Measurements from ENCODE around the gene MYCBP2.

Gene MYCBP2

DNA sequence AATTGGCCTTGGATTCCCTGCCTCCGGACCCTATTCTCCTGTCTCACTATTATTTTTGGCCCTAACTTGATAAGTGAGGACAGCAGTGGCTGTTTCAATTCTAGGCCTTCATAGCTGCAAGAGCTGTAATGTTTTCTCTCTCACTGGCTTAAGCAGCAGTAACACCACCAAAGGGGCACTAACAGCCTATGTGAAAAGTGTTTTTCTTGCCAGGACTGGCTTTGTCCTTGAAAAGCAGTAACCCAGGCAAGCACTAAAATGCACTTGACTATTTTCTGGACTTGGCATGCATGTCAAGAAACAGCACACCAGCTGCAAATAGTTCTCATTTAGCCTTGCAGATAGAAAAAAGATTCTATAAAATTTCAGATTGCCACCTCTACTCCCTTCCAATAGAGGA, 290.6 kb downstream of the MYCBP2 start:
- Histone ChIP-seq H3K36me3 (ENCODE audit: low read depth) (no peaks in the 10 kb centered on the region), H3K4me3 (ENCODE audit: severe bottlenecking) (no peak overlapping the region), H3K27ac (ENCODE audit: poor library complexity, severe bottlenecking) (no peak overlapping the region), H3K9me3 (ENCODE audit: severe bottlenecking) (no peaks in the 10 kb centered on the region), H3K4me1 (ENCODE audit: insufficient read depth, poor library complexity, severe bottlenecking) (no peaks in the 10 kb centered on the region), H3K27me3 (ENCODE audit: insufficient read depth, poor library complexity, severe bottlenecking) (no peaks in the 10 kb centered on the region)
- TF ChIP-seq, protein P1, sequence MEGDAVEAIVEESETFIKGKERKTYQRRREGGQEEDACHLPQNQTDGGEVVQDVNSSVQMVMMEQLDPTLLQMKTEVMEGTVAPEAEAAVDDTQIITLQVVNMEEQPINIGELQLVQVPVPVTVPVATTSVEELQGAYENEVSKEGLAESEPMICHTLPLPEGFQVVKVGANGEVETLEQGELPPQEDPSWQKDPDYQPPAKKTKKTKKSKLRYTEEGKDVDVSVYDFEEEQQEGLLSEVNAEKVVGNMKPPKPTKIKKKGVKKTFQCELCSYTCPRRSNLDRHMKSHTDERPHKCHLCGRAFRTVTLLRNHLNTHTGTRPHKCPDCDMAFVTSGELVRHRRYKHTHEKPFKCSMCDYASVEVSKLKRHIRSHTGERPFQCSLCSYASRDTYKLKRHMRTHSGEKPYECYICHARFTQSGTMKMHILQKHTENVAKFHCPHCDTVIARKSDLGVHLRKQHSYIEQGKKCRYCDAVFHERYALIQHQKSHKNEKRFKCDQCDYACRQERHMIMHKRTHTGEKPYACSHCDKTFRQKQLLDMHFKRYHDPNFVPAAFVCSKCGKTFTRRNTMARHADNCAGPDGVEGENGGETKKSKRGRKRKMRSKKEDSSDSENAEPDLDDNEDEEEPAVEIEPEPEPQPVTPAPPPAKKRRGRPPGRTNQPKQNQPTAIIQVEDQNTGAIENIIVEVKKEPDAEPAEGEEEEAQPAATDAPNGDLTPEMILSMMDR (IDR thresholded peaks at IDR 0.05; ENCODE audit: poor library complexity, severe bottlenecking), result no peak
- DNase-seq (ENCODE audit: low spot score), result no peak
- no peak for ATAC-seq (ENCODE audit: low read depth)

DNA sequence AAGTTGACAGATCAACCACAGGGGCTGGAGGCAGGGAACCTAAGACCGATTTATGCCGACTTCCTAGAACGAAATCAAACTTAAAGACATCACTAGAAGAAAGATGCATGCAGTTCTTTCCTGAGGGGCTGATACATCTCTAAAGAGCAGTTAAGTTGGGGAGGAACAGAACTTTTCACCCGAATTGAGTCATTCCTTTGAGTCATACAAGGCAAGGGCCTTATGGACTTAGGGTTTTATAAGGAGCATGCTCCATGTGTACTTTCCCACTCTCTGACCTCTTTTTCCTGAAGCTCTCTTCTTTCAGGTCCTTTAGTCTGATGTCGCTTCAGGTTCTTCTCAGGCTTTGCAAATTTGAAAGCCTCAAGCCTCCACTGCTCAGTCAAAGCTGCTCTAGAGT, 292.0 kb downstream of the MYCBP2 start:
- DNase-seq (ENCODE audit: low spot score), result no peak
- no peak overlapping the region for H3K27ac ChIP-seq (ENCODE audit: poor library complexity, severe bottlenecking)
- TF ChIP-seq, protein P1 (IDR thresholded peaks at IDR 0.05; ENCODE audit: poor library complexity, severe bottlenecking), result no peak

DNA sequence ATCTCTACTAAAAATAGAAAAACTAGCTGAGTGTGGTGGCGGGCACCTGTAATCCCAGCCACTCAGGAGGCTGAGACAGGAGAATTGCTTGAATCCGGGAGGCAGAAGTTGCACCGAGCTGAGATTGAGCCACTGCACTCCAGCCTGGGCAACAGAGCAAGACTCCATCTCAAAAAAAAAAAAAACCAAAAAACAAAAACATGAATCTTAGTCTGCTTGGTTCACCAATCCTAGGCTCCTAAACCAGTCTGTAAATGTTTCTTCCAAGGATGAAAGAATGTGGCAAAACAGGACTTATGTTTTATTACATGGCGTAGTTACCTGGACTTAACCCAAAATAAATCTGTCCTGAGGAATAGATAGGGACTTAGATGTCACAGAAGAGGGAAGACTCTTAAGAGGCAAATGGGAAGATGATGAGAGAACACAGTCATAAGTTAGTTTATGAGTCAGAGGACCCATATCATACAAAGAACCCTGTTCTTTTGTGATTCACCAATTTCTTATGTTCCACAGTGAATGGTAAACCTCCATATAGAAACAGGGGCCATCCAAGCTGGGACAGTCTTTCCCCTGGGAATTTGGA, 293.1 kb downstream of the MYCBP2 start:
- no peaks in the 10 kb centered on the region for H3K27me3 ChIP-seq (ENCODE audit: insufficient read depth, poor library complexity, severe bottlenecking)
- no peaks in the 10 kb centered on the region for H3K4me1 ChIP-seq (ENCODE audit: insufficient read depth, poor library complexity, severe bottlenecking)
- no peak for DNase-seq (ENCODE audit: low spot score)
- TF ChIP-seq, protein P1 (IDR thresholded peaks at IDR 0.05; ENCODE audit: poor library complexity, severe bottlenecking), result no peak
- H3K4me3 ChIP-seq (ENCODE audit: severe bottlenecking), result no peak overlapping the region
- H3K27ac ChIP-seq (ENCODE audit: poor library complexity, severe bottlenecking), result no peak overlapping the region
- no peaks in the 10 kb centered on the region for H3K9me3 ChIP-seq (ENCODE audit: severe bottlenecking)
- H3K36me3 ChIP-seq (ENCODE audit: low read depth), result no peaks in the 10 kb centered on the region
- ATAC-seq (ENCODE audit: low read depth), result no peak

More for the DNA sequence above, 292.0 kb downstream of the MYCBP2 start:
- Histone ChIP-seq H3K9me3 (ENCODE audit: severe bottlenecking) (no peaks in the 10 kb centered on the region), H3K4me3 (ENCODE audit: severe bottlenecking) (no peak overlapping the region), H3K27me3 (ENCODE audit: insufficient read depth, poor library complexity, severe bottlenecking) (no peaks in the 10 kb centered on the region), H3K36me3 (ENCODE audit: low read depth) (no peaks in the 10 kb centered on the region), H3K4me1 (ENCODE audit: insufficient read depth, poor library complexity, severe bottlenecking) (no peaks in the 10 kb centered on the region)
- peak; percentile 50; the same call in 1 of the 3 replicates for ATAC-seq (ENCODE audit: low read depth)

DNA sequence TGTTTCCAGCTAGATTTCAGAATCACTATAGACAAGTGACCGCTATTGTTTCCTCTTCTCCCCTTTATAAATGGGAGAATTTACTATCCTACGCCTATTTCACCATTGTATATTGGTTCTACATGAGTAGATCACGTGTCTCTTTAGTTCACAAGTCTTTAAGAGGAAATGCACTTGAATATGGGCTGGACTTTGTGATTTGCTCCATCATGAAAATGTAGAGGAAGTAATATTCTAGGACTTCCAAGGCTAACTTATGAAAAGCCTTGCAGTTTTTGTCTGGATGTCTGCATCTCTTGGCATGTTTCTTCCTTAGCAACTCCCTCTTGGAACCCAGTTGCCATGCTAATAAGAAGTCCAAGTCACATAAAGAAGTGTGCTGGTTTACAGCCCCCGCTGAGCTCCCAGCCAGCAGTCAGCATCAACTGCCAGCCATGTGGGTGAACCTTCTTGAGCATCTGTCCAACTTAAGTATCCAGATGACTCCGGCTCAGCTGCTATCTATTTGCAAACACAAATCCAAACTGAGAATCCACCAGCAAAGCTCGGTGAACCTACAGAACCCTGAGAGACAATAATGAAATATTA, 295.1 kb downstream of the MYCBP2 start:
- H3K27ac ChIP-seq (ENCODE audit: poor library complexity, severe bottlenecking), result no peak overlapping the region
- H3K4me1 ChIP-seq (ENCODE audit: insufficient read depth, poor library complexity, severe bottlenecking), result peaks cover 10% of the 10 kb centered on the region
- TF ChIP-seq, protein P1 (IDR thresholded peaks at IDR 0.05; ENCODE audit: poor library complexity, severe bottlenecking), result no peak
- no peaks in the 10 kb centered on the region for H3K9me3 ChIP-seq (ENCODE audit: severe bottlenecking)
- no peak overlapping the region for H3K4me3 ChIP-seq (ENCODE audit: severe bottlenecking)
- ATAC-seq (ENCODE audit: low read depth) (no peak), DNase-seq (ENCODE audit: low spot score) (no peak)
- H3K27me3 ChIP-seq (ENCODE audit: insufficient read depth, poor library complexity, severe bottlenecking), result no peaks in the 10 kb centered on the region
- H3K36me3 ChIP-seq (ENCODE audit: low read depth), result no peaks in the 10 kb centered on the region

DNA sequence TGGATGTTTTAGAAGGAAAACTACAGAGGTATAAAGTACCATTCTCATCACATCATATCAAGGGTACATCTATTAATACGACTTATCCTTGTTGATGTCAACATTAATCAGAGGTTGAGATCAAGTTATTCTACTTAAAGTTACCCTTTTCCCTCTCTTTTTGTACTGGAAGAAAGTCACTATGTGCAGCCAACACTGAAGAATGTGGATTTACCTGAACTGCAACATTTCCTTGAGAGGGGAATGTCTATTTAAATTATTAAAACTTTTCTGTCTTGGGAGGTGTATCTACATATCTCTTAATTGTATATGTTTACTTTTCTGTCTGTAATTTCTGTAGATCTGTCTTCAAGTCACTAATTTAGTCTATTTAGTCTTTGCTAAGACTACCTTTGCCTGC, 297.5 kb downstream of the MYCBP2 start:
- peaks cover 19% of the 10 kb centered on the region for H3K4me1 ChIP-seq (ENCODE audit: insufficient read depth, poor library complexity, severe bottlenecking)
- no peak overlapping the region for H3K4me3 ChIP-seq (ENCODE audit: severe bottlenecking)
- no peaks in the 10 kb centered on the region for H3K27me3 ChIP-seq (ENCODE audit: insufficient read depth, poor library complexity, severe bottlenecking)
- no peaks in the 10 kb centered on the region for H3K9me3 ChIP-seq (ENCODE audit: severe bottlenecking)
- ATAC-seq (ENCODE audit: low read depth), result no peak
- peaks cover 2% of the 10 kb centered on the region; the same call in 1 of the 2 replicates for H3K36me3 ChIP-seq (ENCODE audit: low read depth)
- TF ChIP-seq, protein P1 (IDR thresholded peaks at IDR 0.05; ENCODE audit: poor library complexity, severe bottlenecking), result no peak
- H3K27ac ChIP-seq (ENCODE audit: poor library complexity, severe bottlenecking), result no peak overlapping the region
- no peak for DNase-seq (ENCODE audit: low spot score)
